GM12874 (cell line): ENCODE measurements around the gene MFN2.

ENCODE experiments used
- TF ChIP-seq, protein P1 (sequence below): IDR thresholded peaks from 2 replicates; pipeline ENCODE4 v1.5.1; 2011; ENCODE audit warnings: low read depth, mild to moderate bottlenecking, control low read depth, low read length, moderate library complexity; ENCODE audit not compliant: insufficient read depth

Gene MFN2

DNA sequence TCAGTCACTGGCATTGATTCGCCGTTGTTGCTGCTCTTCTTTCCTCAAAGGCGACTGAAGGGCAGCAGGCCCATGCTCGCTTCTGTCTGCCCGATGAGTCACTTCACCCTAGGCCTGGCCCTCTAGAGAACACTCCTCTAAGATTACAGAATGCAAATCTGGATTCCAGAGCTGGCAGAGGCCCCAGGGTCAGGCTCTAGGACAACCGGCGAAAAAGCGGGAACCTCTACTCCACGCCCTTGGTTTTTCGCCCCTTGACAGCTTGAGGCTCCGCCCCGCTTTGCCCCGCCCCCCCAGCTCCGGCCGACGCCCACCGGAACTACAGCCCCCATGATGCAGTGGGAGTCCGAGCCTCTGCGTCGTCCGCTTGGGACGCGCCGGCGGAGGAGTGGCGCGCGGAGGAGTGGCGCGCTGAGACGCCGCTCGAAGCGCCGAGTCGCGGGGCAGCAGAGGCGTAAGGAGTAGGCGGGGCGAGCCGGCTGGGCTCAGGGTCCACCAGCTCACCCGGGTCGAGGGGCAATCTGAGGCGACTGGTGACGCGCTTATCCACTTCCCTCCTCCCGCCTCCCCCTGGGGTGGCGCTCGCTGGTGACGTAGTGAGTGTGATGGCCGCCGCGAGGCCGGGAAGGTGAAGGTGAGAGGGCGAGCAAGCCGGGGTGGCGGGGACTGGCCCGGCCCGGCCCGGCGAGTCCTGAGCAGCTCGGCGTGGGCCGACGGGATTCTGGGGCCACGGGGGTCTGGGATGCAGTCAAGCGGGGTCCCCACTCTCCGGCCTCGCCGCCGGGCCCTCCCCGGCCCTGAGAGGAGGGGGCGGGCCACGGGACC lies at the start of gene MFN2:
Gene MFN2, plus strand, starts transcription at position 594 of the 825 bp plus-strand sequence. CDS start 8,725 bp downstream, outside the sequence.
- TF ChIP-seq, protein P1, sequence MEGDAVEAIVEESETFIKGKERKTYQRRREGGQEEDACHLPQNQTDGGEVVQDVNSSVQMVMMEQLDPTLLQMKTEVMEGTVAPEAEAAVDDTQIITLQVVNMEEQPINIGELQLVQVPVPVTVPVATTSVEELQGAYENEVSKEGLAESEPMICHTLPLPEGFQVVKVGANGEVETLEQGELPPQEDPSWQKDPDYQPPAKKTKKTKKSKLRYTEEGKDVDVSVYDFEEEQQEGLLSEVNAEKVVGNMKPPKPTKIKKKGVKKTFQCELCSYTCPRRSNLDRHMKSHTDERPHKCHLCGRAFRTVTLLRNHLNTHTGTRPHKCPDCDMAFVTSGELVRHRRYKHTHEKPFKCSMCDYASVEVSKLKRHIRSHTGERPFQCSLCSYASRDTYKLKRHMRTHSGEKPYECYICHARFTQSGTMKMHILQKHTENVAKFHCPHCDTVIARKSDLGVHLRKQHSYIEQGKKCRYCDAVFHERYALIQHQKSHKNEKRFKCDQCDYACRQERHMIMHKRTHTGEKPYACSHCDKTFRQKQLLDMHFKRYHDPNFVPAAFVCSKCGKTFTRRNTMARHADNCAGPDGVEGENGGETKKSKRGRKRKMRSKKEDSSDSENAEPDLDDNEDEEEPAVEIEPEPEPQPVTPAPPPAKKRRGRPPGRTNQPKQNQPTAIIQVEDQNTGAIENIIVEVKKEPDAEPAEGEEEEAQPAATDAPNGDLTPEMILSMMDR, result no peak

- TF ChIP-seq, protein P1, result no peak
Observed at GRCh38 chr1:11930571-11931445, 49.4 kb upstream of the MFN2 start.

GRCh38 chr1:11931845-11932244 lies 48.4 kb upstream of the MFN2 start:
- TF ChIP-seq, protein P1, result no peak

DNA sequence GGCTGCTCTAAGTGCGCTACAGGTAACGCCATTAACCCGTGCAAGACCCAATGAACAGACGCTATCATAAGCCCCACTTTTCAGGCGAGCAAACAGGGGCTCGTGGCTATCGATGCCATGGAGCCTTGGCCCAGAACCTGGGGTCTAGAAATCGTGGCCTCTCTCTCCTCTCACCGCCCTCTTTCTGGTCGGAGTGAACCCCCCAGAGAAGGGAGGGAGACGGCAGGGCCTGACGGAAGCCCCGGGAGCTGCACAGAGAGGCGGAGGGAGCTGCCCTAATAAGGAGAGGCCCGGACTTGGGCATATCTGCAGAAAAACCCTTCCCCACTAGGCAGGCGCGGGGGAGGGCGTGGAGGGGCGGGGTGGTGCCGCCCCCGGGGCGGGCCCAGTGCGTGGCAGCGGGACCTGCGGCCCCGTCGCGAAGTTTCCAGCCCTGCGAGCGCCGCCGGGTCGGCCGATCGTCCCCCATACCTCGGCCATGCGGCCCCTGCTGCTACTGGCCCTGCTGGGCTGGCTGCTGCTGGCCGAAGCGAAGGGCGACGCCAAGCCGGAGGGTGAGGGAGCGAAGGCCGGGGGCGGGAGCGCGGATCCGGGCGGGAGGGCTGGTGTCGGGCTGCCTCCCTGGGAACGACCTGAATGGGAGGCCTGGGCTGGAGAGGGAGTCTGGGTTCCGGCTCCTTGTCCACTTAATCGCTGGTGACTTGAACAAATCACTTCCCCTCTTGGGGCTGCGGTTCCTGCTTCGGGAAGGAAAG lies 45.8 kb upstream of the MFN2 start, which contains the start of gene PLOD1:
Gene PLOD1, plus strand, starts transcription at position 416 of the 755 bp plus-strand sequence. Its CDS starts 63 bp downstream, at position 479.
- TF ChIP-seq, protein P1, result no peak

DNA sequence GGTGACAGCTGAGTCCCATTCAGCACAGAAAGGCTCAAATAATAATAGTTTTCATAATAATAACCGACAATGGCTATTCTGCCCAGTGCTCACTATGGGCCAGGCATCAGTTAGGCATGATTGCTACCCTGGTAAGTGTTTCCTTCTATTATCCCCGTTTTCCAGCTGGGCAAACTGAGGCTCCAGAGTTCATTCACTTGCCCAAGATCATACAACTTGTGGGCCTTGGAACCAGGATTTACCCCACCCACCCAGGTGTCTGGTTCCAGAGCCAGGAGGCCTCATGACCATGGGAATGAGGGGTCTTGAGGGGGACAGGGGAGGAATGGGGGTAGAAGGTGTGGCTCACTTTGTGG lies 45.2 kb upstream of the MFN2 start:
- TF ChIP-seq, protein P1, result no peak

GRCh38 chr1:11938722-11939526 lies 41.3 kb upstream of the MFN2 start:
- TF ChIP-seq, protein P1, result no peak
